22Rv1 (cell line): ENCODE measurements around the gene SERPINA12.

Source experiments
- ZFX ChIP-seq: fragments of 450-650 bp; IDR thresholded peaks from 2 replicates; pipeline ENCODE4 v1.6.1; 2017; ENCODE audit warnings: antibody characterized with exemption, borderline replicate concordance
- TF ChIP-seq, protein P1 (sequence below): fragments of 450-650 bp; IDR thresholded peaks from 2 replicates; pipeline ENCODE4 v1.5.1; 2017; ENCODE audit warnings: mild to moderate bottlenecking

DNA sequence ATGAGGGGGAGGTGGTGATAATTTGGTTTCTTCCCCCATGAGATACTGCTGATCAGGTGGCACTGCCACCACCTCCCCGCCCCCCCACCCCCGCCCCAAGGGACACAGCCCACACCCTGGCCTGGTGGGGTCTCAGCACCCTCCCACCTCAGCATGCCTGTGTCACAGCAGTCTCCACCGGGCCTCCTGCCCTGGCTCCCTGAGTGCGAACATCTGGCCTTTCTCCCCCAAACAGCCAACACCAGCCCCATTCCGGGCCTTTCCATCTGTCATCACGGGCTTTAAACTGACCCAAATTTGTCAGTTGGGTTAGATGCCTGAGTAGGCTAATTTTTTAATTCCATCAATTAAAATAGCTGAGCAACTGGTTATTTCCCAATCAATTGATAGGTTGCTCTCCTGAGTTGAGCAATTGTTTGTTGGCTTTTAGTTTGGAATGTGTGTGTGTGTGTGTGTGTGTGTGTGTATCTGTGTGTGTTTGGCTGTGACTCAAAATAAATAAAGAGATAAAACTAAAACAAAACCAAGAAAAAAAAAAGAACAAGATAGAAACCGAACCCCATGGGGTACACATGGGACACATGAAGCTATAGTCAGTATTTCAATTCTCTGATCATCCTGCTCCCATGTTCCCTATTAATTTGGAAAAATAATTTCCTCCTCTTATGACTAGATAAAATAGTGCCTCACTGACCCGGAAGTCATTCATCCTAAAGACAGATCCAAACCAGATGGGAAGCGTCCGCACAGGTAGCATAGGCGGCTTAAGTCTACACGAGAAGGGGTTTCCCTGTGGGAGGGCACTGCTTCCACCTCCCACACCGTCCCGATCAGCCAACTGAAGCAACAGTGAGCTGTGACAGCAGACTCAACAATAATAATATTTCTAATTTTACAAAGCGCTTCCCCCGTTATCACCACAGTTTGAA, 7.4 kb downstream of the SERPINA12 start:
- TF ChIP-seq, protein P1, sequence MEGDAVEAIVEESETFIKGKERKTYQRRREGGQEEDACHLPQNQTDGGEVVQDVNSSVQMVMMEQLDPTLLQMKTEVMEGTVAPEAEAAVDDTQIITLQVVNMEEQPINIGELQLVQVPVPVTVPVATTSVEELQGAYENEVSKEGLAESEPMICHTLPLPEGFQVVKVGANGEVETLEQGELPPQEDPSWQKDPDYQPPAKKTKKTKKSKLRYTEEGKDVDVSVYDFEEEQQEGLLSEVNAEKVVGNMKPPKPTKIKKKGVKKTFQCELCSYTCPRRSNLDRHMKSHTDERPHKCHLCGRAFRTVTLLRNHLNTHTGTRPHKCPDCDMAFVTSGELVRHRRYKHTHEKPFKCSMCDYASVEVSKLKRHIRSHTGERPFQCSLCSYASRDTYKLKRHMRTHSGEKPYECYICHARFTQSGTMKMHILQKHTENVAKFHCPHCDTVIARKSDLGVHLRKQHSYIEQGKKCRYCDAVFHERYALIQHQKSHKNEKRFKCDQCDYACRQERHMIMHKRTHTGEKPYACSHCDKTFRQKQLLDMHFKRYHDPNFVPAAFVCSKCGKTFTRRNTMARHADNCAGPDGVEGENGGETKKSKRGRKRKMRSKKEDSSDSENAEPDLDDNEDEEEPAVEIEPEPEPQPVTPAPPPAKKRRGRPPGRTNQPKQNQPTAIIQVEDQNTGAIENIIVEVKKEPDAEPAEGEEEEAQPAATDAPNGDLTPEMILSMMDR: no peak
- no peak for TF ChIP-seq ZFX
